Measurements from ENCODE around the gene UPK3A.
A peak's percentile ranks its signal among the peaks of the same experiment; 100 is the strongest.
"Not testable (repeated sequence)": the region's sequence is repeated elsewhere in the genome, so short reads cannot be mapped to it uniquely, and the experiment has no call there.

UPK3A gene

GRCh38 chr22:45285263-45286058, 712 bp downstream of the UPK3A start:
- DNase-seq, result no peak

- DNase-seq, result no peak
These were observed 2.3 kb downstream of the UPK3A start for GRCh38 chr22:45286854-45287551.

GRCh38 chr22:45290410-45290936, 5.7 kb downstream of the UPK3A start:
- DNase-seq, result no peak

GRCh38 chr22:45291061-45291930, 6.5 kb downstream of the UPK3A start:
- DNase-seq, result no peak

- DNase-seq, result no peak
These were observed 7.2 kb downstream of the UPK3A start for GRCh38 chr22:45291931-45292290.

GRCh38 chr22:45292731-45293442, 8.1 kb downstream of the UPK3A start:
- DNase-seq, result no peak

- no peak for DNase-seq
These were observed 9.3 kb downstream of the UPK3A start for GRCh38 chr22:45294030-45294429.

- DNase-seq, result not testable (repeated sequence)
These were observed 10.3 kb downstream of the UPK3A start for GRCh38 chr22:45295004-45295403.

- no peak for DNase-seq
These were observed 10.7 kb downstream of the UPK3A start for GRCh38 chr22:45295492-45295891.

GRCh38 chr22:45296628-45297297, 12.0 kb downstream of the UPK3A start:
- DNase-seq, result no peak

- DNase-seq, result no peak
These were observed 14.3 kb downstream of the UPK3A start for GRCh38 chr22:45298934-45299505.

- no peak for DNase-seq
These were observed 18.0 kb downstream of the UPK3A start for GRCh38 chr22:45302751-45303150.

GRCh38 chr22:45303181-45303580, 18.4 kb downstream of the UPK3A start:
- DNase-seq, result no peak

GRCh38 chr22:45304971-45305370, 20.2 kb downstream of the UPK3A start:
- no peak for DNase-seq

- no peak for DNase-seq
These were observed 20.8 kb downstream of the UPK3A start for GRCh38 chr22:45305456-45306075.

GRCh38 chr22:45306139-45306538, 21.4 kb downstream of the UPK3A start:
- DNase-seq, result no peak

- no peak for DNase-seq
These were observed 23.7 kb downstream of the UPK3A start for GRCh38 chr22:45308391-45308956.

GRCh38 chr22:45308957-45309421, 24.2 kb downstream of the UPK3A start:
- DNase-seq, result peak in 1 of 2 donors; percentile 33

GRCh38 chr22:45309422-45310227, 24.9 kb downstream of the UPK3A start, which contains the start of gene FAM118A:
Gene FAM118A (plus strand): TSS chr22:45309934. CDS start chr22:45322380, 12,446 bp downstream.
- peak; percentile 95 to 98 for DNase-seq

Measured in stimulated activated CD4-positive, alpha-beta T cell treated with anti-CD3 and anti-CD28 coated beads, Interleukin-2, amount 100 ng/mL, for 24 hours (primary cell).